Hematopoietic multipotent progenitor cell treated with erythropoietin and hydrocortisone succinate and interleukin-3 and kit ligand, for 8 days (in vitro differentiated cells): ENCODE data around the gene IER3.
"Not testable (repeated sequence)": the region's sequence is repeated elsewhere in the genome, so short reads cannot be mapped to it uniquely, and the experiment has no call there.

ENCODE experiments used
- DNase-seq: peaks from one replicate; pipeline ENCODE4 v3.0.0-alpha.2; 2015

IER3 gene

GRCh38 chr6:30722280-30723112 is 21.9 kb downstream of the IER3 start:
- DNase-seq, result peak; percentile 88

DNA sequence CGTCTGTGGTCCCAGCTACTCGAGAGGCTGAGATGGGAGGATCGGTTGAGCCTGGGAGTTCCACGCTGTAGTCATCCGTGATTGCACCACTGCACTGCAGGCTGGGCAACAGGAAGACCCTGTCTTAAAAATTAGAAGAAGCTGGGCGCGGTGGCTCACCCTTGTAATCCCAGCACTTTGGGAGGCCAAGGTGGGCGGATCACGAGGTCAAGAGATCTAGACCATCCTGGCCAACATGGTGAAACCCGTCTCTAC is 22.4 kb downstream of the IER3 start:
- not testable (repeated sequence) for DNase-seq

GRCh38 chr6:30721198-30722024 is 22.9 kb downstream of the IER3 start:
- peak; percentile 88 for DNase-seq

DNA sequence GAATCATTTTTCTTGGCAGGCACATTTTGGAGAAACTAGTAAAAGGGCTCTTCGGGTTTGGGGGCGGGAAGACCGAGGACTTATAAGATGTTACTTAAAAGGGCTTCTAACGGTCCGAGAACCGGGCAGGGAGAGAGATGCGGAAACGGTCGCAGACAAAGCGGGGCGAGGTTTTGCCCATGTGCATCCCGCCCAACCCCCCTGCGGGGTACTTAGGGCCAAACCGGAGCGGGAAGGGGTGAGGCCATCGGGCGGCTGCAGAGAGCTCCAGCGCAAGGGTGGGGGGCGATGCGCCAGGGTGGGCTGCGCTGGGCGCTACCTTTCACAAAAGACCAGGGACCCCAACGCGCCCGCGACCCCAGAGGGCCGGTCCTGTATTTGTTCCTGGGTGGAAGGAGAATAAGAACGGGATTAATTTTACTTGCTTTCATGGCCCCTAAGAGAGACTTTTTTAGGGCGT is 23.6 kb downstream of the IER3 start:
- DNase-seq, result peak; percentile 85

GRCh38 chr6:30719791-30720737 is 24.3 kb downstream of the IER3 start, which contains the start of gene TUBB:
Gene TUBB, plus strand, starts transcription at chr6:30720352. Its CDS starts 155 bp downstream, at chr6:30720507.
- peak; percentile 99 for DNase-seq

DNA sequence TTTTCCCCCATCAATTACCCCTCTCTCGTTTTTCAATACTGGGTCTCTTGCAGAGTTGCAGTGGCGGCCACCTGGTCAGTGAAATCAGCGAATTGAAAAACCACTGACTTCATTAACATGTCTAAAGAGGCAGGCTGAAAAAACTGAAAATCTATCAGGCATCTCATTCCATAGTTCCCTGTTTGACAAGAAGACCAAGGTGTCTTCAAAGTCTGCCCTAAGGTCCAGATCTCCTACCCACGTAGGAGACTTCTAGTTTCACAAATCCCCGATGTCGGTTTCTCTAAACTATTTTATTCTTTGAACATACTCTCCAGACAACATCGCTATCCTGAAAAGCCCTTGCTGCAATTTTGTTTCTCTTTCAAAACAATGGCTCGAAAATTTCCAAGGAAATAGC is 25.0 kb downstream of the IER3 start:
- DNase-seq, result no peak

DNA sequence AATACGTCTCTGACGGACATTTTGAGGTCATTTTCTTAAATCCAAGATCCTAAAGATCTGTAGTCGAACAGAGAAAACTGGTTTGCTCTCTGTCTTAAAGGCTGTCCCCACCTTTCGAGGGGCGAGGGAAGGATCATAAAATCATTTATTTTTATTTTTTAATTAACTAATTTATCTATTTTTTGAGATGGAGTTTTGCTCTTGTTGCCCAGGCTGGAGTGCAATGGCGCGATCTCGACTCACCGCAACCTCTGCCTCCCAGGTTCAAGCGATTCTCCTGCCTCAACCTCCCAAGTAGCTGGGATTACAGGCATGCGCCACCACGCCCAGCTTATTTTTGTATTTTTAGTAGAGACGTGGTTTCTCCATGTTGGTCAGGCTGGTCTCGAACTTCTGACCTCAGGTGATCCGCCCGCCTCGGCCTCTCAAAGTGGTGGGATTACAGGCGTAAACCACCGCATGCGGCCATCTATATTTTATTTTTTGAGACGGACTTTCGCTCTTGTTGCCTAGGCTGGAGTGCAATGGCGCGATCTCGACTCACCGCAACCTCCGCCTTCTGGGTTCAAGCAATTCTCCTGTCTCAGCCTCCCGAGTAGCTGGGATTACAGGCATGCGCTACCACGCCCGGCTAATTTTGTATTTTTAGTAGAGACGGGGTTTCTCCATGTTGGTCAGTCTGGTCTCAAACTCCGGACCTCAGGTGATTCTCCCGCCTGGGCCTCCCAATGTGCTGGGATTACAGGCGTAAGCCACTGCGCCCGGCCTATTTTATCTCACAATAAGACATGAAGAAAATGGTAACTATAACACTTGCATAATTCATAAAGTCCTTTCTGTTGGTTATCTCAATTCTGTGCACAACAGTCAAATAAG is 26.3 kb downstream of the IER3 start:
- DNase-seq, result not testable (repeated sequence)

GRCh38 chr6:30717129-30717844 is 27.1 kb downstream of the IER3 start, which contains the start of gene MDC1:
Gene MDC1, minus strand, starts transcription at chr6:30717281. Its CDS starts 2,106 bp downstream, at chr6:30715175.
- peak; percentile 100 for DNase-seq

GRCh38 chr6:30716879-30717128 is 27.5 kb downstream of the IER3 start:
- no peak for DNase-seq

DNA sequence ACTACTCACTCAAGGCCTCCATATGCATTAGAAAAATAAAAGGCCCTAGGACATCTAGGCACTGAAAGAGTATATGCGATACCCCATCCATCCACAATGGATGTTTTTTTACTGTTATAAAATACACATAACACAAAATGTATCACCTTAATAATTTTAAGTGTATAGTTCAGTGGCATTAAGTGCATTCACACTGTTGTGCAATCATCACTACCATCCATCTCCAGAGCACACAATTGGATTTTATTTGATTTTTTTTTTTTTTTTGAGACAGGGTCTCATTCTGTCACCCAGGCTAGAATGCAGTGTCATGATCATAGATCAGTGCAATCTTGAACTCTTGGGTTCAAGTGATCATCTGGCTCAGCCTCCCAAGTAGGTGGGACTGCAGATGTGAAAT is 30.1 kb downstream of the IER3 start:
- DNase-seq, result no peak

DNA sequence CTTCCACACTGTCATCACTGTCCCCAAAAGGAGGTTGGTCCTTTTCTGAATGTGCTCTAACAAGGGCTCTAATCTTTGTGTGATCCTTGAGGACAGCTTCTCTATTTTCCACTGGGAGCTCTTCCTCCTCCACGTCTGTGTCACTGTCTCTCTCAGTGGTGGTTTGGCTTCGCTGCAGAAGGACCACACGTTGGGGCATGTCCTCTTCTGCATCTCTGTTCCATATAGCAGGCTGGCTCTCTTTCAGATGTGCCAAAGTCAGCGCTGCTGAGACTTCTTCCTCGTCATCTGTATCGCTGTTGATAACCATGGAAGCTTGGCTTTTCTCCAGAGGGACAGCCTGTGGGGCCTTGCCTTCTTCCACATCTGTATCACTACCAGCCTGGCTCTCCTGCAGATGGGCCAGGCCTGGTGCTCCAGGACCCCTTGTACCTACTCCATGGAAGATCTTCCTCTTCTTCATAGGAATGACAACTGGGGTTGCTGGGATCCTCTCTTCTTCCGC is 31.9 kb downstream of the IER3 start:
- peak; percentile 90 for DNase-seq

GRCh38 chr6:30711758-30712380 is 32.5 kb downstream of the IER3 start:
- DNase-seq, result no peak

- no peak for DNase-seq
These were observed 35.1 kb downstream of the IER3 start for GRCh38 chr6:30709101-30709868.

DNA sequence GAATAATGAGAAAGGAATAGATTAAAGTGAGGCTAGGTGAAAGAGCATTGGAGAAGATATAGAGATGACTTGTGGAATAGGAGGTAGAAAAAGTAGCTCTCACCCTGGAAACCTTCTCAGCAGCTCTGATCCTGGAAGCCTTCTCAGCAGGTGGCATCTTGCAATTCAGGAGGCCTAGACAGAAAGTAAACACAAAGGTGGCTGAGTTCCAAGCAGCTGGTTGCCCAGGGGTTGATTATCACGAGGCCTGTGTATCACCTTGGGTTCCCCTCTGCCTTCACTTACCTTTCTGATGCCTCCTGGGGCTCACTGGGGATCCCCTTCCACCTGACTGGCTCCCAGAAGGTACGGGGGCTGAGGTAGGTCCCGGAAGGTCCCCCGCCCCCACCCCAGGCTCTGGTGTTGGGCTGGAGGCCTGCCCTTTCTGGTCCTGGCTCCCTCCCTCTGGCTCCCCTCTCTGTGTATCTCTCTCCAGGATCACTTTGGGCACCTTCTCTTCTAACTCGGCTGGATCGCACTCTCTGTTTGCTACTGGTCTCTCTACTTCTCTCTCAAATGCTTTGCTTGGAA is 37.0 kb downstream of the IER3 start:
- no peak for DNase-seq

GRCh38 chr6:30705620-30706019 is 38.7 kb downstream of the IER3 start:
- no peak for DNase-seq

DNA sequence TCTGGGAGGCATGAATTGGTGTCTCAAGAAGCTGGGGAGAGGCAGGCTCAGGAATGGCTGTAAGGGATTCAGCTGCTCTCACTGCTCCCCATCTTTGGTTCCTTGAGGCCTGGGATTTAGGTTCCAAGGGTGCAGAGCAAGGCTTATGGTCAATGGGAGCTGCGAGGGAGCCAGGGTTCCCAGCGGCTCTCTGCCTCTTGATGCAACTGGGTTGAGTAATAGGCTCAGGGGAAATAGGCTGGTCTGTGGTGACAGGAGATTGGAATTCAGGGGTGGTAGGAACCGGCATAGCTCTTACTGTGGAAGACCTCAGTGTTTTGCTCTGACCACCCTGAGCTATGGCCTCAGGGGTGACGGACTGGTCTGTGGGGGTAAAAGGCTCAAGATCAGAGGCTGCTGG is 40.5 kb downstream of the IER3 start:
- no peak for DNase-seq

DNA sequence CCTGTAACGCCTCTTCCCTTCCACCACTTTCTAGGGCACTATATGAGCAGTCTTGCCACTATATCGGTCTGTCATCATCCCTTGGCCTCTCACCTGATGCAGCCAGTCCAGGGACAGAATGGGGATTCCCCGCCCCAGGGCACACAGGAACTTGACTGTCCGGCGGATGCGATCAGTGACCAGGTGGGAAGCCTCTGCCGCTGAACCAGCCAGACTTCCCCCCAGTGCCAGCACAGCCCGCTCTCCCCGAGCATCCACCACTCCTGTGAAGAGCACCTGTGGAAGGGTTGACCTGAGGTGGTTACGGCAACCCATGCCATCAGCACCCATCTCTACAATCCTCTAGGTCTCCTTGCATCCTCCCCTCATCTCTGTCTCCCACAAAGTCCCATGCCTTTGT is 41.3 kb downstream of the IER3 start:
- DNase-seq, result no peak

- DNase-seq, result no peak
These were observed 44.0 kb downstream of the IER3 start for GRCh38 chr6:30700340-30700739.

GRCh38 chr6:30696432-30696831 is 47.9 kb downstream of the IER3 start:
- no peak for DNase-seq
